ENCODE results near the gene RREB1. TPM values are rescaled to one million over a fixed set of nuclear protein-coding genes. Genes with fewer than 3 reads are reported as not detected.

Gene RREB1
- total and polyA plus RNA-seq, 2 donors (not counting 3 experiments of a cell fraction or from before 2014, with no cell fraction given): 3.7 to 33.0 TPM

- no peak overlapping the region for H3K4me3 ChIP-seq (replicated peaks in 1 of 3; ENCODE audit: insufficient read depth in 1 of 3, low read depth in 1 of 3, low read length in 3 of 3)
- dilution Hi-C loops (cut with MboI; ENCODE audit: extremely low pct_ligation_motif_present, low sequenced_read_pairs) (no loop called here), intact Hi-C loops (cut with micrococcal nuclease) (no loop called here)
- ChIA-PET POLR2A (no interaction called here), CTCF (no interaction called here)
- peaks cover 13 to 25% of the 10 kb centered on the region in 2 experiments for H3K36me3 ChIP-seq (ENCODE audit: control insufficient read depth in 2 of 2, extremely low read depth in 1 of 2, insufficient read depth in 2 of 2, low read length in 2 of 2)
- no peaks in the 10 kb centered on the region for H3K9me3 ChIP-seq (replicated peaks; ENCODE audit: control insufficient read depth, insufficient read depth, low read length)
- H3K9me1 ChIP-seq (replicated peaks; ENCODE audit: control insufficient read depth, extremely low read depth, insufficient read depth, low read length): no peaks in the 10 kb centered on the region
- H3K79me2 ChIP-seq (ENCODE audit: control insufficient read depth, insufficient read depth, low read length): no peaks in the 10 kb centered on the region
- DNase-seq (ENCODE audit: low read depth, low spot score) (no peak), FAIRE-seq (no peak)
- no peak overlapping the region for H3K9ac ChIP-seq (replicated peaks; ENCODE audit: extremely low read depth, insufficient read depth, low read length)
- no peak overlapping the region for H2AFZ ChIP-seq (ENCODE audit: low read depth, low read length)
- no TSS peak for BruUV-seq (replicated peaks)
- no peaks in the 10 kb centered on the region for H3K4me1 ChIP-seq (ENCODE audit: control insufficient read depth, extremely low read depth, insufficient read depth, low read length)
- H3K27ac ChIP-seq (ENCODE audit: insufficient read depth, low read depth, low read length): no peak overlapping the region
- H3K4me2 ChIP-seq (ENCODE audit: insufficient read depth, low read length): no peak overlapping the region
- no peaks in the 10 kb centered on the region for H3K27me3 ChIP-seq (ENCODE audit: control insufficient read depth in 2 of 2, insufficient read depth in 2 of 2, low read length in 2 of 2)
- TF ChIP-seq CTCF (IDR thresholded peaks at IDR 0.05; ENCODE audit: extremely low read depth in 1 of 2, insufficient read depth in 1 of 2, low read depth in 1 of 2, low read length in 2 of 2) (no peak), EZH2 (IDR thresholded peaks at IDR 0.05; ENCODE audit: borderline replicate concordance, low read depth, low read length, severe bottlenecking) (no peak), POLR2AphosphoS5 (IDR thresholded peaks at IDR 0.05; ENCODE audit: insufficient read depth, low read depth, low read length) (no peak), GATA2 (IDR thresholded peaks at IDR 0.05; ENCODE audit: insufficient read depth, insufficient read length, low read depth, low read length) (no peak), MAX (IDR thresholded peaks at IDR 0.05; ENCODE audit: insufficient read depth, insufficient read length) (no peak), POLR2A (IDR thresholded peaks at IDR 0.05; ENCODE audit: low read depth, low read length) (no peak)
- no peaks in the 10 kb centered on the region for H4K20me1 ChIP-seq (replicated peaks; ENCODE audit: control insufficient read depth, extremely low read depth, insufficient read depth, low read length)
Observed at GRCh38 chr6:7185561-7185960, 77.8 kb downstream of the RREB1 start.

GRCh38 chr6:7188492-7188891, 80.7 kb downstream of the RREB1 start:
- H3K4me1 ChIP-seq (ENCODE audit: control insufficient read depth, extremely low read depth, insufficient read depth, low read length): no peaks in the 10 kb centered on the region
- no peak overlapping the region for H3K4me3 ChIP-seq (replicated peaks in 1 of 3; ENCODE audit: insufficient read depth in 1 of 3, low read depth in 1 of 3, low read length in 3 of 3)
- no peak for TF ChIP-seq FOS (IDR thresholded peaks at IDR 0.05; ENCODE audit: borderline replicate concordance, insufficient read depth, low read length)
- TF ChIP-seq EZH2 (IDR thresholded peaks at IDR 0.05; ENCODE audit: borderline replicate concordance, low read depth, low read length, severe bottlenecking): no peak
- no peak for TF ChIP-seq POLR2A (IDR thresholded peaks at IDR 0.05; ENCODE audit: low read depth, low read length)
- no peak for TF ChIP-seq POLR2AphosphoS5 (IDR thresholded peaks at IDR 0.05; ENCODE audit: insufficient read depth, low read depth, low read length)
- no peak for TF ChIP-seq GATA2 (IDR thresholded peaks at IDR 0.05; ENCODE audit: insufficient read depth, insufficient read length, low read depth, low read length)
- intact Hi-C loops (cut with micrococcal nuclease): no loop called here
- no peak overlapping the region for H3K4me2 ChIP-seq (ENCODE audit: insufficient read depth, low read length)
- dilution Hi-C loops (cut with MboI; ENCODE audit: extremely low pct_ligation_motif_present, low sequenced_read_pairs): no loop called here
- POLR2A ChIA-PET: no interaction called here
- H3K27ac ChIP-seq (ENCODE audit: insufficient read depth, low read depth, low read length): no peak overlapping the region
- no peak overlapping the region for H3K9ac ChIP-seq (replicated peaks; ENCODE audit: extremely low read depth, insufficient read depth, low read length)
- DNase-seq (ENCODE audit: low read depth, low spot score) (no peak), FAIRE-seq (no peak)
- H3K9me1 ChIP-seq (replicated peaks; ENCODE audit: control insufficient read depth, extremely low read depth, insufficient read depth, low read length): no peaks in the 10 kb centered on the region
- H2AFZ ChIP-seq (ENCODE audit: low read depth, low read length): no peak overlapping the region
- no peaks in the 10 kb centered on the region for H3K9me3 ChIP-seq (replicated peaks; ENCODE audit: control insufficient read depth, insufficient read depth, low read length)
- CTCF ChIA-PET: no interaction called here
- H4K20me1 ChIP-seq (replicated peaks; ENCODE audit: control insufficient read depth, extremely low read depth, insufficient read depth, low read length): no peaks in the 10 kb centered on the region
- no peaks in the 10 kb centered on the region for H3K27me3 ChIP-seq (ENCODE audit: control insufficient read depth in 2 of 2, insufficient read depth in 2 of 2, low read length in 2 of 2)
- BruUV-seq (replicated peaks): no TSS peak
- no peaks in the 10 kb centered on the region for H3K79me2 ChIP-seq (ENCODE audit: control insufficient read depth, insufficient read depth, low read length)
- peaks cover 5 to 11% of the 10 kb centered on the region in 2 experiments for H3K36me3 ChIP-seq (ENCODE audit: control insufficient read depth in 2 of 2, extremely low read depth in 1 of 2, insufficient read depth in 2 of 2, low read length in 2 of 2)

Data from endothelial cell of umbilical vein (primary cell).